ENCODE measurements around the gene FBXL17.
A peak's percentile ranks its signal among the peaks of the same experiment; 100 is the strongest.

FBXL17 gene

GRCh38 chr5:108381954-108382783 lies at the start of gene FBXL17:
Gene FBXL17, minus strand, starts transcription at chr5:108382098.
- DNase-seq (ENCODE audit: low read depth in 2 of 2): peak; percentile 95 to 97
- peak within 1 kb of the TSS; percentile 91 to 92 for H3K4me3 ChIP-seq (replicated peaks in 1 of 2; ENCODE audit: low read depth in 2 of 2, low read length in 2 of 2)

GRCh38 chr5:108430931-108431608 lies 49.2 kb upstream of the FBXL17 start:
- peak in 1 of 2 donors; percentile 11 for DNase-seq (ENCODE audit: low read depth in 2 of 2)
- H3K4me3 ChIP-seq (replicated peaks in 1 of 2; ENCODE audit: low read depth in 2 of 2, low read length in 2 of 2): no peak overlapping the region
- no peak for TF ChIP-seq CTCF (IDR thresholded peaks at IDR 0.05; ENCODE audit: low read depth, low read length)

More at GRCh38 chr5:108381954-108382783, at the start of gene FBXL17:
- no peak for TF ChIP-seq CTCF (IDR thresholded peaks at IDR 0.05; ENCODE audit: low read depth, low read length)

GRCh38 chr5:108421713-108422112 lies 39.8 kb upstream of the FBXL17 start:
- no peak overlapping the region for H3K4me3 ChIP-seq (replicated peaks in 1 of 2; ENCODE audit: low read depth in 2 of 2, low read length in 2 of 2)
- TF ChIP-seq CTCF (IDR thresholded peaks at IDR 0.05; ENCODE audit: low read depth, low read length): no peak
- DNase-seq (ENCODE audit: low read depth in 2 of 2): peak in 1 of 2 donors; percentile 13

- TF ChIP-seq CTCF (IDR thresholded peaks at IDR 0.05; ENCODE audit: low read depth, low read length): no peak
- DNase-seq (ENCODE audit: low read depth in 2 of 2): no peak
- H3K4me3 ChIP-seq (replicated peaks in 1 of 2; ENCODE audit: low read depth in 2 of 2, low read length in 2 of 2): no peak overlapping the region
Measured at GRCh38 chr5:108420755-108421154, 38.9 kb upstream of the FBXL17 start.

GRCh38 chr5:108420158-108420557 lies 38.3 kb upstream of the FBXL17 start:
- DNase-seq (ENCODE audit: low read depth in 2 of 2): no peak
- no peak overlapping the region for H3K4me3 ChIP-seq (replicated peaks in 1 of 2; ENCODE audit: low read depth in 2 of 2, low read length in 2 of 2)
- no peak for TF ChIP-seq CTCF (IDR thresholded peaks at IDR 0.05; ENCODE audit: low read depth, low read length)

GRCh38 chr5:108418197-108418596 lies 36.3 kb upstream of the FBXL17 start:
- H3K4me3 ChIP-seq (replicated peaks in 1 of 2; ENCODE audit: low read depth in 2 of 2, low read length in 2 of 2): no peak overlapping the region
- DNase-seq (ENCODE audit: low read depth in 2 of 2): no peak
- no peak for TF ChIP-seq CTCF (IDR thresholded peaks at IDR 0.05; ENCODE audit: low read depth, low read length)

All from cardiac fibroblast (primary cell).